ENCODE data around the gene TACC3. TPM values are rescaled to one million over a fixed set of nuclear protein-coding genes. Genes with fewer than 3 reads are reported as not detected.

Gene TACC3
- polyA plus RNA-seq, 4 donors, result 36.8 to 55.0 (median 46.6) TPM

DNA sequence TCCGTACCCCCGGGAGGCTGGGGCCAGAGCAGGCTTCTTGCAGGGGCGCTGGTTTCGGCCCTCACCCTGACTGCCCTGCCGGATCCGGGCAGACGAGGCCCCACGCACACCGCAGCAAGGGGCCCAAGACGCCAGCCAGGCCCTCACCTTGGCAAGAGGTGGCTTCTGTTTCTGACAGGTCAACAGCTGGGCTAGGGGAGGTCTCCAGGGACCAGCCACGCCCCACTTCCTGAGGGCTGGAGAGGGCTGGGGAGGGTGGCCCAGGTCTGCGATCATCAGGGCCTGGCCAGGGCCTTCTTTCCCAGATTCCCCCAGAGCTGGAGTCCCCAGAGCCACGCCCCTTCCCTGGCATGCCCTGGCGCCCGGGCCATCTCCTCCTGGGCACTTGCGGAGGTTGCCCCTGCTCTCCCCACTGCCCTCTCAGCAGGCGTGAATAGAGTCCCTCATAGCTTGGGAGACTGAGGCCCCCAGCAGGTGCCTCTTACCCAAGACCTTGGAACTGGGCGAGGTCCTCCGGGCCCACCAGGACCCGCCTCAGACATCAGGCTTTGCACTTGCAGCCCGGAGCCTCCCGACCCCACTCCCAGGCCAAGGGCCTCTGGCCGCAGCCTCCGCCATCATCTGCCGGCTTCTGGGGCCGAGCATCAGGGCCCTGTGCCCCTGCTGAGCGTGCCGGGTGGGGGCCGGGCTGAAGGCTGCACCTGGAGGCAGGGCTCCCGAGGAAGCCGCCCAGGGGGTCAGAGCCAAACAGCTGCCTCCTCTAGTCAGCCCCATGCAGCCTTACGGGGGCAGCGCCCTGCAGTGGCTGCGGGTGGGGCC is 65.4 kb downstream of the TACC3 start:
- DNase-seq (ENCODE audit: low read depth in 4 of 4, low spot score in 2 of 4), result no peak

DNA sequence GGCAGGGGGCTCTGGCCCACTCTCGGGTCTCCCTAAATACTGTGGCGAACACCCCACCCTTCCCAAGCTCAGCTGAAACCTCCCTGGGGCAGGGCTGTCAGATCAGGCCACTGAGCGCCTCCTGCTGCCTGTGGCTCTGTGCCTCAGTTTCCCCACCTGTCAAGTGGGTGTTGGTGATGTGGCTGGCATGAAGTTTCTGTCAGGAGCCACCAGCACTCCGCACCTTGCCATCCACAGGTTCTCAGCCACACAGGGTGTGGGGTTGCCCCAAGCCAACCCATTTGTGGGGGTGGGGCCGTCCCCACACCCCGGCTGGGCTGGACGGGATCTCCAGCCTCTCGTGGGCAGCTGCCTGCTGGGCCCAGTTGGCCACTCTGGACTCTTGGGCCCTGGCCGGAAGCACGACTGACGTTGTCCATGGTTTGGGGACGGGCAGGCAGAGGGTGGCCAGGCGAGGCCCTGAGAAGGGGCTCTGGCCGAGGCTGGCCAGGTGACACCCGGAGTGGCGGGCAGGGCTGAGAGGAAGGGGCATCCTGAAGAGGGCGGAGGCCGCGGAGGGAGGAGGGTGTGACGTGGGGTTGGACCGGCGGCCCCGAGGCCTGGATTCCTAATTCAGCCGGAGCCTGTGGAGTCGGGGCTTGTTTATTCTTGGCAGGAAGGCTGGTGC is 66.2 kb downstream of the TACC3 start:
- no peak for DNase-seq (ENCODE audit: low read depth in 4 of 4, low spot score in 2 of 4)

DNA sequence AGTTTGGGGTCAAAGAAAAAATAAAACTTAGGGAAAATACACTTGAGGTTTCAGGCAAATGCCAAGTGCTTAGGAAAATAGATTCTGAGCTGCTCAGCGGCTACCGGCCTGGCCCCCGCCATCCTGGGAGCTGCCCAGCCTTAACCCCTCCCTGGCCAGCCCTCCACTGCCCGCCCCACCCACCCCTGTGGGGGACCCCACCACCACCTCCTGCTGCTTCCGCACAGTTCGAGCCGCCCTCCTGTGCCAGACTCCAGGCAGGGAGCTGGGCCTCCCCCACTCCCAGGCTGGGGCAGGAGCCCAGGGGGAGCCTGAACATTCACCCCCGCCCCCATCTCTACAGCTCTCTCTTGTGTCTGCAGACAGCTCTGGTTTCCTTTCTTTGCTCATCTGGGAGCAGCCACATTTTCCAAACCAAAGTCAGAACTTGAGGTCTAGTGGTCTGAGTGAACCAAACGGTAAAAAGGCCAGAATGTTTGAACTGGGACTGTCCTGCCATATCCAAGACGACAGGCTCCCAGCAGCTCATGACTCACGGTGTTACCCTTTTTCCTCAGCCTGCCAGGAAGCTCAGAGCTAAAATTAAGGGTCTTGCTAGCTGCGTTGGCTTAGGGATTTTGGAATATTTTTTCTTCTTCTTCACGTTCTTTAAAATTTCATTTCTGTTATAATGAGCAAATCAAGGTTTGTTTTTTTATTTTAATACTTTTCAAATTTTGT is 67.1 kb downstream of the TACC3 start:
- DNase-seq (ENCODE audit: low read depth in 4 of 4, low spot score in 2 of 4), result no peak

DNA sequence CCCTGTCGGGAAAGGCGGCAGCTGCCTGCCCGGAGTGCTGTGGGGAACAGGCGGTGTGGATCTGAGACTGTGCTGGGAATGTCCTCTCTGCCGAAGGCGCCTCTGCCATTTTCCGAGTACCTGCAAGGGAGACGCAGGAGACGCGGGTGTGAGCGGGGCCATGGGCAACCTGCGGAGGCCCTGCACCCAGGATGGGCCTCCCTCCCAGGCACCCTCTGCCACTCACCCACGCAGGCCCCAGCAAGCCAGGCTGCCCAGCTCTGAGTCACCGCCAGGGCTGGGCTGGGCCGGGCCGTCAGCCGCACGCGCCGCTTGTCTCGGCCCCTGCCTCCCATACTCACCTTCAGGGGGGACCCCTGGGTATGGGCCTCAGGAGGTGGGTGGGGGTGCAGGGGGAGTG is 68.2 kb downstream of the TACC3 start:
- DNase-seq (ENCODE audit: low read depth in 4 of 4, low spot score in 2 of 4), result no peak

DNA sequence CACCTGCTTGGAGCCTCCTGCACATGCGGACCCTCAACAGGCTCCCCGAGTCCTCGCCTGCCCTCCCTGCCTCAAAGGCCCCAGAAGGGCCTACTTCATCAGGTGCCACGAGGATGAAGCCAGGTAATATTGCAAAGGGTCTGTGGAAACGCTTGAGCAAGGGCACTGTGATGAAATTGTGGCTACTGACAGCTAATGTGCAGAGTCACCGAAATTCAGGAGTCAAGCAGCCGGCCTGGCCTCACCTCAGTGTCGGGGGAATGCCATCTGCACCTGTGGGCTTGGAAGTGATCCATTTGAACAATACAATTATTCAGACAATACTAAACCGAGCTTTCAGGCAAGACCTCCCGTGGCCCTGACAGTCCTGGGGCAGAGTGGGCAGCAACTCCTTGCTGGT is 68.7 kb downstream of the TACC3 start:
- no peak for DNase-seq (ENCODE audit: low read depth in 4 of 4, low spot score in 2 of 4)

DNA sequence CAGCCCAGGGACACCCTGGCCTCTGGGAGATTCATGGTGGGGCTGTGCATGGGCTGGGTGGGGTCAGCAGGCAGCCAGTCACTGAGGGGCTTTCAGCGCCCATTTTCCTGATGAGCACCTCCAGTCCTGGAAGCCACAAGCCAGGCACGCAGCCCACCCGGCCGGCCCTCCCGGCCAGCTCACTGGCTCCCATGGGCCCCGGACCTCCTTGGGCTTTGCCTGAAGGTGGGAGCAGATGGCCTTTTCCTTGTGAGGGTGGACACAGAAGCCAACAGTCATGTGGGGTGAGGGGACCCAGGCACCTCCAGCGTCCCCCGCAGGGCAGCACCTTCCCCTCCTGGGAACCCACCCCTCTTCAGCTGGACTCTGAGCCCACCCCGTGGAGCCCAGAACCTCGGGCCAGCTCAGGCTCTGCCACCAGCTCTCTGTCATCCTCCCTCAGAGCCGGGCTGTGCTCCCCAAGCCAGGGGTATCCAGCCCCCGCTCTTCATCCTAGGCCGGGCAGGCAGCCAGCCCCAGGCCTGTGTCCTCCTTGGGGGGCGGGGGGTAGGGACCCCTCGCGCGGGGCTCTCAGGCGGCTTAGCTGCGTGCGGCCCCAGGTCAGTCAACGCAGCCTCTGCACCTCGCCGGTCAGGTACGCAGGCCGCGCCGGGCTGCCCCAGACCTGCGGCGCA is 71.0 kb downstream of the TACC3 start:
- no peak for DNase-seq (ENCODE audit: low read depth in 4 of 4, low spot score in 2 of 4)

DNA sequence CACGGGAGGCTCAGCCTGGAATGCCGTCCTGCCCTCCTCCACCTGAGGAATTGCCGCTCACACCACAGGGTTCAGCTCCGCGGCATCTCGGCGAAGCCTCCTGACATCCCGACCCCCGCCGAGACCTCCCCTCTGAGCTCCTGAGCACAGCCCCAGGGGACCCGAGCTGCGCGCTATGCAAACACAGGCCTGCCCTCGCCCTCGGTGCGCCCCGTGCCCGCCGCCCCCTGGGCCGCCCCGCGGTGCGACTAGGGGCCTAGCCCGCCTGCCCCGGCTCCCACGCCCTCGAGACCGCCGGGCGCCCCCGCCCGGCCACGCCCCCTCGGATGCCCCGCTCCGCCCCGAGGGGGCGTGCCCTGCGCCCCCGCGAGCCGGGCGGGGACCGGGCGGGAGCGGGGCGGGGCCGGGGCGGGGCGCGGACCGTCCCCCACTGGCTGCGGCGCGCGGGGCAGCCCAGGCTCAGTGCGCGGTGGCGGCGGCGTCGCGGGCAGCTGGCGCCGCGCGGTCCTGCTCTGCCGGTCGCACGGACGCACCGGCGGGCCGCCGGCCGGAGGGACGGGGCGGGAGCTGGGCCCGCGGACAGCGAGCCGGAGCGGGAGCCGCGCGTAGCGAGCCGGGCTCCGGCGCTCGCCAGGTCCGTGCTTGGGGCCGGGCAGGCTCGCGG is 71.6 kb downstream of the TACC3 start, which contains the start of gene FGFR3:
Gene FGFR3 (plus strand): TSS at position 462 of the 664 bp plus-strand sequence. CDS start 642 bp downstream, outside the sequence.
- DNase-seq (ENCODE audit: low read depth in 4 of 4, low spot score in 2 of 4), result no peak

DNA sequence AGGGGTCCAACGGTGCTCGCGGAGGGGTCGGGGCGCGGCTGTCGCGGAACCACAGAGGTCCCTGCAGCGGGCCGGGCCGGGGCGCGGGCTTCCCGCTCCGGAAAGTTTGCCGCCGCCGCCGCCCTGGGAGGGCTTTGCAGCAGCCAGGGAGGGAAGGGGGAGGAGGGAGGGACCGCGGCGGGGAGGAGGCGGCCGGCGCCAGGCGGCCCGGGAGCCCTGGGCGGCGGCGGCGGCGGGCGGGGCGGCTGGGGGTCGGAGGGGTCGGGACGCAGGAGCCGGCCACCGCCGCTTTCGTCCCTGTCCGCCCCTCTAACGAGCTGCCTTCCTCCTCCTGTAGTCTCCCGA is 72.1 kb downstream of the TACC3 start:
- no peak for DNase-seq (ENCODE audit: low read depth in 4 of 4, low spot score in 2 of 4)

DNA sequence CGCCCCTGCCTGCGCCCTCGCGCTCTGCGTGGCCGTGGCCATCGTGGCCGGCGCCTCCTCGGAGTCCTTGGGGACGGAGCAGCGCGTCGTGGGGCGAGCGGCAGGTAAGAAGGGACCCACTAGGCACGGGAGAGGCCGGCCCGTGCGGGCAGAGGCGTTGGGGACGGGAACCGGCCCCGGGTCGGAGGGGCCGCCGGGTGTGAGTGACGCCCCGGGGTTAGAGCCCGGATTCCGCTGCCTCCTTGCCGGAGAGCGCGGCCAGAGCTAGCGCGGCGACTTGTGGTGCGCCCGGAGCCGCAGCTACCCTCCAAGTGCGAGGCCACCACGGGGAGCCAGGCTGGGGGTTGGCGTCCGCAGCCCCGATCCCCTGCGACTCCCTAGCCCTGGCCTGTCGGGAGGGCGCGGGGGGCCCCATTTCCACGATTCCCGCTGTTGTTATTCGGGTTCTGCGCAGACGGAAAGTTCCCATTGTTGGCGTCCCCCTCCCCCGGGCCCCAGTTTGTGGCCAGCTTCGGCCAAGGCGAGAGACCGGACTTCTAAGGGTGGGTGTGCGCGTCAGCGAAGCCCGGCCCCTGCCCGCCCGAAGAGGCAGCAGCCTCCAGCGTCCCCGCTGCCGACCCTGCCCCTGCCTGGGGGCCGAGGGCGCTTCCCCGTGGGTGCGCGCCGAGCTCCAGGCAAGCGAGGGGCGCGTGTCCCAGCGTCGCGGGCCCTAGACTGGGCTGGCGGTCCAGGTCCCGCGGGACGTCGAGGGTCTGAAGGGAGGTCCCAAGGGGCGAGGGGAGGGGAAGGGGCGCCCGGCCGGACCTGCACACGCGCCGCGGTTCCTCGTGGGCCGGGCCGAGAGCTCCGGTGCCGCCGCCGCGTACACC is 72.9 kb downstream of the TACC3 start:
- no peak for DNase-seq (ENCODE audit: low read depth in 4 of 4, low spot score in 2 of 4)

Other genes starting within 250 kb of the TACC3 start
- gene FAM53A, start 37.2 kb upstream of the TACC3 start, polyA plus RNA-seq (ENCODE audit: insufficient read length in 4 of 4), result 1 to 10 TPM; 1.2 to 3.6 (median 2.5) TPM
- gene SLBP, start 9.2 kb upstream of the TACC3 start, polyA plus RNA-seq (ENCODE audit: insufficient read length in 4 of 4), result 10 to 100 TPM; 79.5 to 94.7 (median 88.5) TPM
- gene TMEM129, start 198 bp upstream of the TACC3 start, polyA plus RNA-seq (ENCODE audit: insufficient read length in 4 of 4), result 10 to 100 TPM; 34.2 to 58.1 (median 48.3) TPM
- 100 to 1,000 TPM in 2 of 4 donors, 10 to 100 TPM in 2; 70.0 to 150 (median 103) TPM for gene FGFR3, start 71.8 kb downstream of the TACC3 start, polyA plus RNA-seq (ENCODE audit: insufficient read length in 4 of 4)
- 10 to 100 TPM; 18.7 to 30.1 (median 24.2) TPM for gene LETM1, start 134.6 kb downstream of the TACC3 start, polyA plus RNA-seq (ENCODE audit: insufficient read length in 4 of 4)
- gene NSD2, start 149.9 kb downstream of the TACC3 start, polyA plus RNA-seq (ENCODE audit: insufficient read length in 4 of 4), result 10 to 100 TPM; 64.6 to 91.3 (median 75.4) TPM